Measurements from ENCODE around the gene SLX4.

The SLX4 gene

DNA sequence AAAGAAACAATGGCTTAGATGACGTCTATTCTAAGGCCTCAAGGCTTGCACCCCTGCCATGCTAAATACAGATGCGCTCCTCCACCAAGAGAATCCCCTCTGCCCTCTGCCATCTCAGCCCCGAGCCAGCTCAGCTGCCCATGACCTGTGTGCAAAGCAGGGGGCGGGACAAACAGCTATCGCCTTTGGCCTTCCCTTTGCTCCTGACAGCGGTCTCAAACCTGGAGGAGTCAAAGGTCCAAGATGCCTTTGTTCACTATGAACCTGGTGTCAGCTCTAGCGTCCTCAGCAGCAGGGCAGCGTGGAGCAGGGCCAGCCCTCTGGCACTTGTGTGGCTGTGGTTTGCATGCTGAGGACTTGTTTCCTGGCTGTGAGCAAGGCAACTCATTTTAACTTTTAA lies 12.3 kb downstream of the SLX4 start:
- no peak overlapping the region for H3K4me3 ChIP-seq (ENCODE audit: low read depth, low read length)
- in situ Hi-C loops (cut with HindIII; ENCODE audit: low sequenced_read_pairs) = no loop called here
- TF ChIP-seq, protein P1, sequence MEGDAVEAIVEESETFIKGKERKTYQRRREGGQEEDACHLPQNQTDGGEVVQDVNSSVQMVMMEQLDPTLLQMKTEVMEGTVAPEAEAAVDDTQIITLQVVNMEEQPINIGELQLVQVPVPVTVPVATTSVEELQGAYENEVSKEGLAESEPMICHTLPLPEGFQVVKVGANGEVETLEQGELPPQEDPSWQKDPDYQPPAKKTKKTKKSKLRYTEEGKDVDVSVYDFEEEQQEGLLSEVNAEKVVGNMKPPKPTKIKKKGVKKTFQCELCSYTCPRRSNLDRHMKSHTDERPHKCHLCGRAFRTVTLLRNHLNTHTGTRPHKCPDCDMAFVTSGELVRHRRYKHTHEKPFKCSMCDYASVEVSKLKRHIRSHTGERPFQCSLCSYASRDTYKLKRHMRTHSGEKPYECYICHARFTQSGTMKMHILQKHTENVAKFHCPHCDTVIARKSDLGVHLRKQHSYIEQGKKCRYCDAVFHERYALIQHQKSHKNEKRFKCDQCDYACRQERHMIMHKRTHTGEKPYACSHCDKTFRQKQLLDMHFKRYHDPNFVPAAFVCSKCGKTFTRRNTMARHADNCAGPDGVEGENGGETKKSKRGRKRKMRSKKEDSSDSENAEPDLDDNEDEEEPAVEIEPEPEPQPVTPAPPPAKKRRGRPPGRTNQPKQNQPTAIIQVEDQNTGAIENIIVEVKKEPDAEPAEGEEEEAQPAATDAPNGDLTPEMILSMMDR (IDR thresholded peaks at IDR 0.05; ENCODE audit: low read depth, low read length) = no peak
- no peak for DNase-seq (ENCODE audit: low read depth, low spot score)

DNA sequence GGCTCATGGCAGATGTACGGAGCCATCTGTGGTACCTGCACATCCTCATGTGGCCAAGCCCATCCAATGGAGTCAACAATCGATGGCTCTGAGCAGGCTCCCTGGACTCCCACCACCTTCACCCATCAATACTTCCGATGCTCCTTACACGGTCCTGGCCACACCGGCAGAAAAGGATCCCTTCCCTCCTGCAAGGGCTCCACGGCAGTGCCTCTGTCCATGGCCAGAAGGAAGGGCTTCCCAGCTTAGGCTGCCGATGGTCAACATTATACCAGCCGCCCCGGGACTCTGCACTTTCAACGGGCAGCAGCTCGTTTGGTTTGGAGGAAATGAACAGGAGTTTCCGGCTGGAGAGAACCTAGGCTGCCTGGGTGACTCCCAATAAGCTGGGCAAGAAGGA lies 13.2 kb downstream of the SLX4 start:
- in situ Hi-C loops (cut with HindIII; ENCODE audit: low sequenced_read_pairs) = no loop called here
- no peak for DNase-seq (ENCODE audit: low read depth, low spot score)
- H3K4me3 ChIP-seq (ENCODE audit: low read depth, low read length) = no peak overlapping the region
- TF ChIP-seq, protein P1 (IDR thresholded peaks at IDR 0.05; ENCODE audit: low read depth, low read length) = no peak

DNA sequence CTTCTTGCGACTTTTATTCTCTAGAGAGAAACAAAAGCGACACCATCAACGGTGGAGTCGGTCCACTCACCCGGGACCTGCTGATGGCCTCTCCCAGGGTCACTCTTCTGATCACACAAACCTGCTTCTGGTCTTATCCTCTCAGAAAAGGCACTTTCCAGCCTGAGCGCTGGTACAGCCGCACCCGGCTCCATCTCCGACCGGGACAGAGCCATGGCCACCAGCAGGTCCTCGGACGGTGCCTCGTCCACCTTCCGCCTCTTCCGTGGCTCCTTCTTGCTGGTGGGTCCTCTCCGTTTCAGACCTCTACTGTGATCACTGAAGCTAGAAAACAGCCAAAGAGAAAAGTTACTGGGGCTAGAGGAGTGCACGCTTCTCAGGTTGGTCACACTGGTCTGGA lies 13.7 kb downstream of the SLX4 start:
- no peak for DNase-seq (ENCODE audit: low read depth, low spot score)
- in situ Hi-C loops (cut with HindIII; ENCODE audit: low sequenced_read_pairs) = no loop called here
- TF ChIP-seq, protein P1 (IDR thresholded peaks at IDR 0.05; ENCODE audit: low read depth, low read length) = no peak
- no peak overlapping the region for H3K4me3 ChIP-seq (ENCODE audit: low read depth, low read length)

DNA sequence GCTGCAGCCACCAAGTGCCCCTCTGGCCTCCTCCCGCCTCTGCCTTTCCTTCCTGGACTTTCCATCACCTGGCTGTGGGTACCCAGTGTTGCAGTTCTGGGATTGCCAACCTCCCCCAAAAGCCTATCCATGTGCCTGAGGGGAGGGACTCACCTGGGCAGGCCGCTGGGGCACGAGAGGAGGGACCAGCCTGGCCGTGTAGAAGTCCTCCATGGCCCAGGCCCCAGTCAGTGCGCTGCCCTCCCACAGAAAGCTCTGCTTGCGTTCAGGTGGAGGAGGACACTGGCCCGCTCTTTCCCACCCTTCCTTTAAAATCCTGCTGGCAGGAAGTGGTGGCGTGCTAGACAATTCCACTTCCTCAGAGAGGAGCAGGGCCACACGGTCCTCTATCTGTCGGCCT lies 14.2 kb downstream of the SLX4 start:
- no peak for DNase-seq (ENCODE audit: low read depth, low spot score)
- H3K4me3 ChIP-seq (ENCODE audit: low read depth, low read length) = no peak overlapping the region
- in situ Hi-C loops (cut with HindIII; ENCODE audit: low sequenced_read_pairs) = no loop called here
- TF ChIP-seq, protein P1 (IDR thresholded peaks at IDR 0.05; ENCODE audit: low read depth, low read length) = no peak

DNA sequence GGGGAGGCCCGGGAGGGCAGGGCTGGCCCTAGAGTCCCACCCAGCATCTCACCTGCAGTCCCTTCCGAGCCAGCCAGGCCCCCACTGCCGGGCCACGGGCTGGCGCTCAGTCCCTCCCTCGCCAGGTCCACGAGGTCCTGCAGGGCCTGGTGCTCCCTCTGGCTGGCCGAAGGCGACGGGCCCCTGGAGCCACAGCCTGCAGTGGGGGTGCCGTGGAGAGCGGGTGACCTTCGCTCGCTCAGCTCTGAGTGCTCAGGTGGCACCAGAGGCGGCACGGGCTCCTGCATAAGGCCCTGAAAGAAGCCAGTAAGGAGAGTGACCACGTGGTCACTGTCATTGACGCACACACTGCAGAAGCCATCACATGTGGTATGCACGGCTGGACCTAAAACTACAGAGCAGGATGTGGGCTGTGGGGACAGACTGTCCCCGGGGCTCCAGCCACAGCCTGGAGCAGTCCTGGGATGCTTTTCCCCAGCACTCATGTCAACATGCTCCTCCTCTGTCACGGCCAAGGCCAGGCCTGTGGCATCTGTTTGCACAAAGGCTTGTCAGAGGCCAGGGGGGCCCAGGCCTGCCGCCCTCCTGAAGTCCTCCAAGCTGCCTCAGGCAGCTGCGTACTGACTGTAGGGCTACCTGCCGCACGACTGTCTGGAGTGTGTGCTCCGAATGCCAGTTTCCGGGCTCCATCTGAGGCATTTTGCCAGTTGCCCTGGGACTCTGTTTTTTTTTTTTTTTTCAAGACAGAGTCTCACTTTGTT lies 15.1 kb downstream of the SLX4 start:
- TF ChIP-seq, protein P1 (IDR thresholded peaks at IDR 0.05; ENCODE audit: low read depth, low read length) = no peak
- in situ Hi-C loops (cut with HindIII; ENCODE audit: low sequenced_read_pairs) = no loop called here
- DNase-seq (ENCODE audit: low read depth, low spot score) = no peak
- H3K4me3 ChIP-seq (ENCODE audit: low read depth, low read length) = no peak overlapping the region

DNA sequence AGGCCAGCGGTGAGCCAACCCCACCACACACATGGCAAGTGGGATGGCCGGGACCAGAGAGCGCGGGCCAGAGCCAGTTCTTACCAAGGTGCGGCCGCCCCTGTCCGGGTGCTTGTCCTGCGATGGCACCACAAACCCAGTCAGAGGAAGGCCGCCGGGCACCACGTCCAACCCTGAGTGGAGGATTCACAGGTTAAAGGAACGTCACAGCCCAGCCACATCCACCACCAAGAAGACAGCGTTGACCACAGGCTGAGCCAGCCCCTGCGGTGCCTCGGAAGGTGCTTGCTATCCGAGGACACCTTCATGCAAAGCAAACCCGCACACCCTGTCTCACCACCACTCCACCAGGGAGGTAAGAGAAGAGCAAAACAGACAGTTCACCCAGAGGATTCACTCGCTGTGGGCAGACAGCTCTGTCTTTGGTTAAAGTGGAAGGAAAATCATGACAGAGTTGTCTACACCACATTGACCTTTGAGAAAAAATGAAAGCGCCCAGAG lies 15.8 kb downstream of the SLX4 start:
- DNase-seq (ENCODE audit: low read depth, low spot score) = no peak
- in situ Hi-C loops (cut with HindIII; ENCODE audit: low sequenced_read_pairs) = no loop called here
- TF ChIP-seq, protein P1 (IDR thresholded peaks at IDR 0.05; ENCODE audit: low read depth, low read length) = no peak

More for the DNA sequence above, 15.8 kb downstream of the SLX4 start:
- H3K4me3 ChIP-seq (ENCODE audit: low read depth, low read length) = no peak overlapping the region

Measured in astrocyte of the spinal cord (primary cell).